ENCODE results near the gene TGM2. TPM values are rescaled to one million over a fixed set of nuclear protein-coding genes. Genes with fewer than 3 reads are reported as not detected.

The TGM2 gene
- polyA plus RNA-seq, 1 donor (not counting 4 experiments of a cell fraction or from before 2014, with no cell fraction given) = 18.7 TPM

- Histone ChIP-seq H3K4me2 (ENCODE audit: control insufficient read depth, extremely low read depth, insufficient read depth, low read depth, low read length) (no peak overlapping the region), H4K20me1 (ENCODE audit: control insufficient read depth, extremely low read depth, insufficient read depth, low read length) (no peaks in the 10 kb centered on the region), H3K36me3 (ENCODE audit: control insufficient read depth in 2 of 2, extremely low read depth in 1 of 2, insufficient read depth in 2 of 2, low read length in 2 of 2) (no peaks in the 10 kb centered on the region), H3K9me1 (ENCODE audit: control insufficient read depth, extremely low read depth, insufficient read depth, low read length) (no peaks in the 10 kb centered on the region), H3K9ac (ENCODE audit: control insufficient read depth, extremely low read depth, insufficient read depth, low read length) (no peak overlapping the region), H3K9me3 (ENCODE audit: control insufficient read depth, low read depth, low read length) (no peaks in the 10 kb centered on the region), H3K79me2 (ENCODE audit: control insufficient read depth, insufficient read depth, low read length) (no peaks in the 10 kb centered on the region), H3K4me3 (ENCODE audit: control insufficient read depth in 2 of 3, extremely low read depth in 1 of 3, insufficient read depth in 2 of 3, low read depth in 1 of 3, low read length in 3 of 3) (no peak overlapping the region), H3K4me1 (ENCODE audit: control insufficient read depth, extremely low read depth, insufficient read depth, low read length) (no peaks in the 10 kb centered on the region), H3K27ac (ENCODE audit: control insufficient read depth, insufficient read depth, low read length) (no peak overlapping the region), H3K27me3 (ENCODE audit: control insufficient read depth, extremely low read depth, insufficient read depth, low read length) (no peaks in the 10 kb centered on the region), H2AFZ (ENCODE audit: control insufficient read depth, low read length) (no peak overlapping the region)
- DNase-seq (ENCODE audit: low read depth, low spot score) (no peak), FAIRE-seq (no peak)
- dilution Hi-C loops (cut with MboI; ENCODE audit: extremely low pct_ligation_motif_present, low sequenced_read_pairs) = no loop called here
- no peak for TF ChIP-seq CTCF (optimal IDR thresholded peaks at IDR 0.05 in 1 of 3, IDR thresholded peaks at IDR 0.05 in 1 of 3, conservative IDR thresholded peaks at IDR 0.05 in 1 of 3; ENCODE audit: extremely low read depth in 1 of 3, insufficient read depth in 2 of 3, low read length in 3 of 3)
- no peak for TF ChIP-seq EZH2 (IDR thresholded peaks at IDR 0.05; ENCODE audit: low read length)
Measured at GRCh38 chr20:38159957-38160756, 4.9 kb downstream of the TGM2 start.

GRCh38 chr20:38159566-38159956 lies 5.5 kb downstream of the TGM2 start:
- Histone ChIP-seq H3K4me1 (ENCODE audit: control insufficient read depth, extremely low read depth, insufficient read depth, low read length) (no peaks in the 10 kb centered on the region), H3K36me3 (ENCODE audit: control insufficient read depth in 2 of 2, extremely low read depth in 1 of 2, insufficient read depth in 2 of 2, low read length in 2 of 2) (no peaks in the 10 kb centered on the region), H4K20me1 (ENCODE audit: control insufficient read depth, extremely low read depth, insufficient read depth, low read length) (no peaks in the 10 kb centered on the region), H3K27ac (ENCODE audit: control insufficient read depth, insufficient read depth, low read length) (no peak overlapping the region), H3K9ac (ENCODE audit: control insufficient read depth, extremely low read depth, insufficient read depth, low read length) (no peak overlapping the region), H3K9me3 (ENCODE audit: control insufficient read depth, low read depth, low read length) (no peaks in the 10 kb centered on the region), H2AFZ (ENCODE audit: control insufficient read depth, low read length) (no peak overlapping the region), H3K9me1 (ENCODE audit: control insufficient read depth, extremely low read depth, insufficient read depth, low read length) (no peaks in the 10 kb centered on the region), H3K4me2 (ENCODE audit: control insufficient read depth, extremely low read depth, insufficient read depth, low read depth, low read length) (no peak overlapping the region), H3K79me2 (ENCODE audit: control insufficient read depth, insufficient read depth, low read length) (no peaks in the 10 kb centered on the region), H3K27me3 (ENCODE audit: control insufficient read depth, extremely low read depth, insufficient read depth, low read length) (no peaks in the 10 kb centered on the region), H3K4me3 (ENCODE audit: control insufficient read depth in 2 of 3, extremely low read depth in 1 of 3, insufficient read depth in 2 of 3, low read depth in 1 of 3, low read length in 3 of 3) (no peak overlapping the region)
- DNase-seq (ENCODE audit: low read depth, low spot score) (no peak), FAIRE-seq (no peak)
- TF ChIP-seq CTCF (optimal IDR thresholded peaks at IDR 0.05 in 1 of 3, IDR thresholded peaks at IDR 0.05 in 1 of 3, conservative IDR thresholded peaks at IDR 0.05 in 1 of 3; ENCODE audit: extremely low read depth in 1 of 3, insufficient read depth in 2 of 3, low read length in 3 of 3) = no peak
- no peak for TF ChIP-seq EZH2 (IDR thresholded peaks at IDR 0.05; ENCODE audit: low read length)
- dilution Hi-C loops (cut with MboI; ENCODE audit: extremely low pct_ligation_motif_present, low sequenced_read_pairs) = no loop called here
